H1 (cell line): ENCODE measurements around the gene ASPG. TPM values are rescaled to one million over a fixed set of nuclear protein-coding genes. Genes with fewer than 3 reads are reported as not detected.

Source experiments
- CTCF ChIA-PET: fragments of 300-600 bp; sonication (Branson Sonifier 250); formaldehyde crosslinking; loops from one replicate; lab custom pipeline; 2021; ENCODE audit not compliant: partially characterized antibody; lab: Charles Lee
- POLR2A ChIA-PET: fragments of 300-600 bp; sonication (Branson Sonifier 250); formaldehyde crosslinking; loops from one replicate; lab custom pipeline; 2021; ENCODE audit warnings: inconsistent platforms; ENCODE audit not compliant: partially characterized antibody; lab: Charles Lee
- DNase-seq, 2 experiments: peaks; one replicate each; pipeline versions ENCODE4 v3.0.0 to v3.0.0-alpha.2; 2010 to 2022; ENCODE audit warnings: low spot score in 2 of 2, low read depth in 1 of 2, mixed read lengths in 1 of 2
- FAIRE-seq: peaks from 2 replicates; lab custom pipeline; 2011; peaks lifted over from hg19 to GRCh38; lab: Jason Lieb, UNC
- H2AFZ ChIP-seq: 2 replicates; pipeline ENCODE4 v1.8.1; 2012; ENCODE audit warnings: low read length, inconsistent platforms
- H2AK5ac ChIP-seq: 2 replicates; pipeline ENCODE4 v1.6.1; 2013; ENCODE audit warnings: low read depth, low read length
- H2BK120ac ChIP-seq: replicated peaks from 2 replicates; pipeline ENCODE3; 2013; ENCODE audit warnings: low read depth, low read length, inconsistent platforms
- H2BK12ac ChIP-seq: 2 replicates; pipeline ENCODE4 v1.6.1; 2013; ENCODE audit warnings: low read depth, low read length
- H2BK15ac ChIP-seq: 2 replicates; pipeline ENCODE4 v1.6.1; 2013; ENCODE audit warnings: low read length
- H2BK20ac ChIP-seq: 2 replicates; pipeline ENCODE4 v1.6.1; 2013; ENCODE audit warnings: low read length
- H2BK5ac ChIP-seq: 2 replicates; pipeline ENCODE4 v1.6.1; 2013; ENCODE audit warnings: low read depth, low read length
- H3K14ac ChIP-seq: 2 replicates; pipeline ENCODE4 v1.6.1; 2013; ENCODE audit warnings: inconsistent platforms; ENCODE audit not compliant: insufficient read length
- H3K18ac ChIP-seq: 2 replicates; pipeline ENCODE4 v1.6.1; 2013; ENCODE audit warnings: low read length; ENCODE audit errors: extremely low read depth
- H3K23ac ChIP-seq: 2 replicates; pipeline ENCODE4 v1.6.1; 2013; ENCODE audit warnings: inconsistent platforms; ENCODE audit not compliant: insufficient read length
- H3K23me2 ChIP-seq: 2 replicates; pipeline ENCODE4 v1.6.1; 2013; ENCODE audit warnings: low read depth, low read length
- H3K27ac ChIP-seq: 2 replicates; pipeline ENCODE4 v1.6.1; 2011; ENCODE audit warnings: low read depth, low read length, inconsistent platforms
- H3K27me3 ChIP-seq, 4 experiments: replicated peaks in 1 of 4; 1 replicate in 1 of 4; 2 replicates in 3 of 4; pipeline versions ENCODE4 v1.6.1 to v1.8.1; 2011 to 2013; ENCODE audit warnings: low read length in 3 of 4, mild to moderate bottlenecking in 3 of 4, inconsistent platforms in 2 of 4, mixed read lengths in 2 of 4, moderate library complexity in 1 of 4; ENCODE audit not compliant: control insufficient read depth in 3 of 4, insufficient read depth in 3 of 4; ENCODE audit errors: extremely low read depth in 1 of 4
- H3K36me3 ChIP-seq, 4 experiments: 2 replicates each; pipeline versions ENCODE4 v1.6.1 to v1.8.1; 2011 to 2013; ENCODE audit warnings: mild to moderate bottlenecking in 4 of 4, low read length in 3 of 4, moderate library complexity in 2 of 4, control low read depth in 1 of 4, inconsistent platforms in 1 of 4; ENCODE audit not compliant: insufficient read depth in 4 of 4, control insufficient read depth in 2 of 4
- H3K4ac ChIP-seq: replicated peaks from 2 replicates; pipeline ENCODE3; 2013; ENCODE audit warnings: low read length, low read depth, mixed read lengths, inconsistent platforms; ENCODE audit not compliant: insufficient read length
- H3K4me1 ChIP-seq, 4 experiments: replicated peaks in 1 of 4; 1 replicate in 1 of 4; 2 replicates in 3 of 4; pipeline versions ENCODE4 v1.6.1 to v1.8.1; 2011 to 2013; ENCODE audit warnings: low read length in 3 of 4, inconsistent platforms in 2 of 4, mixed read lengths in 1 of 4; ENCODE audit not compliant: insufficient read depth in 4 of 4, control insufficient read depth in 3 of 4
- H3K4me2 ChIP-seq, 2 experiments: 2 replicates each; pipeline versions ENCODE4 v1.6.1 to v1.8.1; 2011 to 2013; ENCODE audit warnings: low read depth in 2 of 2, low read length in 2 of 2, control low read depth in 1 of 2, inconsistent platforms in 1 of 2, mild to moderate bottlenecking in 1 of 2; ENCODE audit not compliant: insufficient read depth in 1 of 2
- H3K4me3 ChIP-seq, 4 experiments: fragments of 200-600, 300-600 bp in 1 of 4; sonication (generic), shearing (Covaris generic), sonication (Bioruptor Twin) in 1 of 4; 2 replicates each; pipeline versions ENCODE4 v1.5.1 to v1.8.1; 2011 to 2016; ENCODE audit warnings: low read length in 4 of 4, low read depth in 3 of 4, control low read depth in 2 of 4, inconsistent platforms in 2 of 4, mild to moderate bottlenecking in 2 of 4, mixed read lengths in 1 of 4, moderate library complexity in 1 of 4; ENCODE audit not compliant: insufficient read depth in 2 of 4; ENCODE audit errors: extremely low read depth in 1 of 4
- H3K56ac ChIP-seq: replicated peaks from 2 replicates; pipeline ENCODE3; 2013; ENCODE audit warnings: low read depth, mild to moderate bottlenecking, mixed read lengths, low read length, inconsistent platforms; ENCODE audit not compliant: insufficient read length
- H3K79me1 ChIP-seq: 2 replicates; pipeline ENCODE4 v1.6.1; 2013; ENCODE audit warnings: low read depth, low read length, control low read depth
- H3K79me2 ChIP-seq, 2 experiments: 2 replicates each; pipeline versions ENCODE4 v1.6.1 to v1.8.1; 2012 to 2013; ENCODE audit warnings: low read length in 2 of 2, mild to moderate bottlenecking in 2 of 2, inconsistent platforms in 1 of 2; ENCODE audit not compliant: insufficient read depth in 2 of 2, control insufficient read depth in 1 of 2
- H3K9ac ChIP-seq, 4 experiments: replicated peaks in 1 of 4; 1 replicate in 1 of 4; 2 replicates in 3 of 4; pipeline versions ENCODE4 v1.6.1 to v1.8.1; 2011 to 2013; ENCODE audit warnings: low read depth in 3 of 4, low read length in 3 of 4, control low read depth in 2 of 4, mild to moderate bottlenecking in 2 of 4, moderate library complexity in 2 of 4, inconsistent platforms in 1 of 4; ENCODE audit errors: extremely low read depth in 1 of 4
- H3K9me3 ChIP-seq, 2 experiments: 2 replicates each; pipeline versions ENCODE4 v1.6.1 to v1.8.1; 2012 to 2013; ENCODE audit warnings: mild to moderate bottlenecking in 2 of 2, moderate library complexity in 2 of 2, control low read depth in 1 of 2, inconsistent platforms in 1 of 2, low read depth in 1 of 2, low read length in 1 of 2, mixed read lengths in 1 of 2; ENCODE audit not compliant: insufficient read depth in 2 of 2
- H4K20me1 ChIP-seq, 2 experiments: replicated peaks in 1 of 2; 2 replicates each; pipeline versions ENCODE3 to v1.8.1; 2011 to 2013; ENCODE audit warnings: inconsistent platforms in 2 of 2, low read length in 2 of 2, mild to moderate bottlenecking in 1 of 2; ENCODE audit not compliant: insufficient read depth in 2 of 2, control insufficient read depth in 1 of 2
- H4K5ac ChIP-seq: 2 replicates; pipeline ENCODE4 v1.6.1; 2013; ENCODE audit warnings: low read length, low read depth, mixed read lengths, inconsistent platforms; ENCODE audit not compliant: insufficient read length
- H4K8ac ChIP-seq: 2 replicates; pipeline ENCODE4 v1.8.0; 2013; ENCODE audit warnings: mild to moderate bottlenecking, moderate library complexity, low read length, inconsistent platforms; ENCODE audit not compliant: insufficient read depth; ENCODE audit errors: extremely low read depth
- H4K91ac ChIP-seq: replicated peaks from 2 replicates; pipeline ENCODE3; 2013; ENCODE audit warnings: low read length, mixed read lengths, inconsistent platforms; ENCODE audit not compliant: insufficient read length
- CTBP2 ChIP-seq: IDR thresholded peaks from 2 replicates; pipeline ENCODE4 v1.7.0; 2011; ENCODE audit warnings: borderline replicate concordance, mild to moderate bottlenecking, moderate library complexity, mixed read lengths, low read length; ENCODE audit not compliant: insufficient read depth, insufficient read length
- FOSL1 ChIP-seq: IDR thresholded peaks from 2 replicates; pipeline ENCODE4 v1.6.1; 2011; ENCODE audit warnings: mild to moderate bottlenecking, low read depth, low read length, moderate library complexity; ENCODE audit not compliant: insufficient read depth
- RXRA ChIP-seq: IDR thresholded peaks from 2 replicates; pipeline ENCODE4 v1.6.1; 2011; ENCODE audit warnings: low read depth, mild to moderate bottlenecking, low read length, moderate library complexity; ENCODE audit not compliant: insufficient read depth
- SIN3A ChIP-seq, 2 experiments: IDR thresholded peaks in 1 of 2; conservative IDR thresholded peaks in 1 of 2; 2 replicates each; pipeline ENCODE4 v1.6.1; 2011 to 2012; ENCODE audit warnings: low read length in 2 of 2, improper control_type of control experiment in 1 of 2, low read depth in 1 of 2, mild to moderate bottlenecking in 1 of 2
- TEAD4 ChIP-seq: IDR thresholded peaks from 2 replicates; pipeline ENCODE4 v1.6.1; 2012; ENCODE audit warnings: low read depth, low read length, inconsistent platforms, mixed read lengths
- WGBS, 2 experiments: shearing (Covaris generic) in 1 of 2; methylation state at CpG; one replicate each; pipeline versions ENCODE4 v1.1.6 to v1.1.7; 2013 to 2015; ENCODE audit warnings: low lambda C conversion rate in 2 of 2, mixed read lengths in 2 of 2, inconsistent platforms in 1 of 2, low coverage in 1 of 2, missing lambda C conversion rate in 1 of 2; ENCODE audit not compliant: insufficient replicate concordance in 2 of 2, insufficient coverage in 1 of 2, insufficient read length in 1 of 2; ENCODE audit errors: extremely low coverage in 1 of 2, missing lambda C conversion rate in 1 of 2; 5-methylcytosine and 5-hydroxymethylcytosine counted together
- polyA plus RNA-seq, 7 experiments: library from polyadenylated mRNA; depleted of rRNA in 3 of 7; stranded (reverse) in 5 of 7; unstranded in 2 of 7; fragments of >200 nt in 5 of 7; fragments of 200-250 nt in 2 of 7; gene quantifications; 1 replicate in 5 of 7; 2 replicates in 1 of 7; 4 replicates in 1 of 7; pipeline versions ENCODE4 v1.2.1 to v1.2.3, GENCODE V29; 2011 to 2013; ENCODE audit warnings: missing spikeins in 2 of 7, mixed read lengths in 2 of 7
- total RNA-seq: library from RNA; stranded (reverse); fragmentation: NEBNext Ultra II Directional; extraction: Animal tissue kit (Norgen Biotek cat#: 25700); gene quantifications from 2 replicates; pipeline ENCODE4 v1.2.1, GENCODE V29; 2021

The ASPG gene
- total and polyA plus RNA-seq, 2 of the 8 experiments (the other 6 are each of a cell fraction or from before 2014, with no cell fraction given) = 0.34 to 0.59 TPM

GRCh38 chr14:104145826-104146601 lies 60.5 kb downstream of the ASPG start:
- Histone ChIP-seq H3K14ac (no peak overlapping the region), H3K36me3 (no peaks in the 10 kb centered on the region; a peak in 2 of 8 replicates), H3K4me2 (no peak overlapping the region), H3K23me2 (no peaks in the 10 kb centered on the region; the same call in 1 of the 2 replicates), H2BK120ac (no peak overlapping the region), H3K4me3 (no peak overlapping the region), H2AFZ (no peak overlapping the region), H3K79me1 (peaks cover 24% of the 10 kb centered on the region), H4K91ac (no peak overlapping the region), H4K8ac (no peak overlapping the region), H3K79me2 (peaks cover 31 to 90% of the 10 kb centered on the region in 2 experiments; a peak in 3 of 4 replicates), H3K27me3 (no peaks in the 10 kb centered on the region), H2BK20ac (no peak overlapping the region), H3K18ac (no peak overlapping the region), H2BK12ac (no peak overlapping the region), H2BK5ac (no peak overlapping the region), H3K9me3 (no peaks in the 10 kb centered on the region)
- ChIA-PET CTCF (interaction anchor here (0.8 to 3.9 kb wide), 6 partner anchors 11 to 78 kb away, joined by 3 to 16 read pairs (median 5); no protein-coding TSS in a partner anchor), POLR2A (no interaction called here)
- FAIRE-seq = no peak
- WGBS, 2 experiments = 83% methylated on average over 15 of the region's 15 CpGs; no CpG with 5 or more reads in 1 of the 2 experiments
- TF ChIP-seq TEAD4 (no peak), SIN3A (conservative IDR thresholded peaks at IDR 0.05 in 1 of 2, IDR thresholded peaks at IDR 0.05 in 1 of 2; ENCODE audit: low read depth in 1 of 2, low read length in 2 of 2) (no peak), FOSL1 (no peak), RXRA (no peak), CTBP2 (no peak)
- TF ChIP-seq, all 59 proteins: peak for 0
- Histone ChIP-seq H3K27ac (no peak overlapping the region), H2AK5ac (no peak overlapping the region), H3K4ac (no peak overlapping the region), H3K23ac (no peak overlapping the region), H4K5ac (no peak overlapping the region), H3K9ac (no peak overlapping the region), H3K56ac (no peak overlapping the region), H3K4me1 (peaks cover 0 to 37% (median 30%) of the 10 kb centered on the region in 4 experiments; a peak in 6 of 7 replicates), H2BK15ac (no peak overlapping the region), H4K20me1 (peaks cover 17 to 41% of the 10 kb centered on the region in 2 experiments)
- peak in 1 of 2 experiments; percentile 42 for DNase-seq
